Neuronal stem cell (in vitro differentiated cells): ENCODE data around the gene GATAD1.
"Not testable (repeated sequence)": the region's sequence is repeated elsewhere in the genome, so short reads cannot be mapped to it uniquely, and the experiment has no call there.

Source experiments
- DNase-seq: peaks from one replicate; pipeline ENCODE4 v3.0.0-alpha.2; 2013; ENCODE audit warnings: low spot score
- H2AFZ ChIP-seq: one replicate; pipeline ENCODE4 v1.6.1; 2013; ENCODE audit warnings: mild to moderate bottlenecking, low read length, inconsistent platforms
- H2AK5ac ChIP-seq: 2 replicates; pipeline ENCODE4 v1.6.1; 2013; ENCODE audit warnings: low read depth, mild to moderate bottlenecking, inconsistent platforms, low read length, moderate library complexity, mixed read lengths
- H2BK120ac ChIP-seq: 2 replicates; pipeline ENCODE4 v1.6.1; 2013; ENCODE audit warnings: low read depth, mild to moderate bottlenecking, inconsistent platforms, low read length, moderate library complexity, mixed read lengths
- H2BK12ac ChIP-seq: one replicate; pipeline ENCODE4 v1.6.1; 2013; ENCODE audit warnings: low read length, inconsistent platforms
- H2BK15ac ChIP-seq: 2 replicates; pipeline ENCODE4 v1.6.1; 2013; ENCODE audit warnings: mild to moderate bottlenecking, low read length, inconsistent platforms, mixed read lengths
- H2BK5ac ChIP-seq: one replicate; pipeline ENCODE4 v1.6.1; 2013; ENCODE audit warnings: inconsistent platforms, mild to moderate bottlenecking, low read length, moderate library complexity
- H3K14ac ChIP-seq: one replicate; pipeline ENCODE4 v1.6.1; 2013; ENCODE audit warnings: low read length, inconsistent platforms
- H3K18ac ChIP-seq: 2 replicates; pipeline ENCODE4 v1.6.1; 2013; ENCODE audit warnings: low read length, inconsistent platforms
- H3K23ac ChIP-seq: 2 replicates; pipeline ENCODE4 v1.6.1; 2013; ENCODE audit warnings: low read depth, mild to moderate bottlenecking, mixed read lengths, low read length, inconsistent platforms; ENCODE audit not compliant: poor library complexity
- H3K27ac ChIP-seq: replicated peaks from 3 replicates; pipeline ENCODE4 v1.5.1; 2013; ENCODE audit warnings: low read length, inconsistent platforms
- H3K27me3 ChIP-seq, 3 experiments: 2 replicates each; pipeline ENCODE4 v1.6.1; 2013; ENCODE audit warnings: low read length in 3 of 3, mild to moderate bottlenecking in 2 of 3, inconsistent platforms in 1 of 3, low read depth in 1 of 3, mixed read lengths in 1 of 3, moderate library complexity in 1 of 3; ENCODE audit not compliant: control insufficient read depth in 3 of 3, insufficient read depth in 3 of 3
- H3K36me3 ChIP-seq, 2 donors: replicated peaks in 1 of 2; 2 replicates each; pipeline ENCODE4 v1.6.1; 2013; ENCODE audit warnings: low read length in 2 of 2; ENCODE audit not compliant: control insufficient read depth in 2 of 2, insufficient read depth in 2 of 2
- H3K4ac ChIP-seq: 2 replicates; pipeline ENCODE4 v1.6.1; 2013; ENCODE audit warnings: inconsistent platforms, mild to moderate bottlenecking, low read length, moderate library complexity
- H3K4me1 ChIP-seq, 2 donors: 1 replicate in 1 of 2; 2 replicates in 1 of 2; pipeline ENCODE4 v1.6.1; 2013; ENCODE audit warnings: low read length in 2 of 2, low read depth in 1 of 2; ENCODE audit not compliant: control insufficient read depth in 2 of 2, insufficient read depth in 1 of 2
- H3K4me2 ChIP-seq: one replicate; pipeline ENCODE4 v1.6.1; 2013; ENCODE audit warnings: mild to moderate bottlenecking, low read length, inconsistent platforms; ENCODE audit not compliant: insufficient read depth, poor library complexity, severe bottlenecking
- H3K4me3 ChIP-seq, 2 donors: 2 replicates each; pipeline ENCODE4 v1.5.1; 2013; ENCODE audit warnings: low read length in 2 of 2, mild to moderate bottlenecking in 2 of 2, inconsistent platforms in 1 of 2, moderate library complexity in 1 of 2
- H3K79me1 ChIP-seq: one replicate; pipeline ENCODE4 v1.6.1; 2013; ENCODE audit warnings: low read depth, mild to moderate bottlenecking, inconsistent platforms, low read length, moderate library complexity
- H3K9ac ChIP-seq: one replicate; pipeline ENCODE4 v1.6.1; 2013; ENCODE audit warnings: mild to moderate bottlenecking, low read depth, low read length, inconsistent platforms; ENCODE audit not compliant: poor library complexity
- H3K9me3 ChIP-seq, 2 donors: replicated peaks in 1 of 2; 2 replicates each; pipeline versions ENCODE3 to v1.6.1; 2013; ENCODE audit warnings: low read length in 2 of 2, mild to moderate bottlenecking in 2 of 2, inconsistent platforms in 1 of 2, low read depth in 1 of 2, mixed read lengths in 1 of 2, moderate library complexity in 1 of 2; ENCODE audit not compliant: control insufficient read depth in 2 of 2, insufficient read depth in 1 of 2
- H4K8ac ChIP-seq: one replicate; pipeline ENCODE4 v1.6.1; 2013; ENCODE audit warnings: low read depth, mild to moderate bottlenecking, inconsistent platforms, low read length, moderate library complexity
- H4K91ac ChIP-seq: one replicate; pipeline ENCODE4 v1.6.1; 2013; ENCODE audit warnings: low read length, low read depth, mild to moderate bottlenecking, inconsistent platforms; ENCODE audit not compliant: poor library complexity
- WGBS, 2 donors: extraction: QIAGEN DNeasy Blood & Tissue Kit; methylation state at CpG; one replicate each; pipeline ENCODE4 v1.1.7; 2013; ENCODE audit warnings: missing lambda C conversion rate in 2 of 2, mixed read lengths in 1 of 2; ENCODE audit not compliant: insufficient read length in 2 of 2, insufficient replicate concordance in 1 of 2; ENCODE audit errors: extremely low coverage in 2 of 2; 5-methylcytosine and 5-hydroxymethylcytosine counted together

GATAD1 gene

DNA sequence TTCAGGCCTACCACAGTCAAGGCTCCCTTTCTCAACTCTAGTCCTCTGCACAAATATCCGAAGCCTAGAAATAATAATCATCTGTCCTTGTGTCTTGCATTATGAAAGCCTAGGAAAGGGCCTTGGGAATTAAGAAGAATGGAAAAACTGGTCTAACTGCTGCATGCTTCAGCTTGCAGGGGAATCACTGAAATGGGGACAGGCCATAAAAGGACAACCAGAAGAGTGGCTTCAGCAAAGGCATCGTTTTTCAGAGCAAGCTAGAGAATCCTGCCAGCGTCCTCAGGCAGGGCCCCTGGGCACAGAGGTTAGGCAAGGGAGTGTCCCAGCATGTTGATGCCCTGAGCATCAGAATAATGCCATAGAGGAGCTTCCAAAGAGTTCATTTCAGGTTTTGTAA lies 17.2 kb downstream of the GATAD1 start:
- H3K23ac ChIP-seq: no peak overlapping the region
- no peak overlapping the region for H2BK15ac ChIP-seq
- no peak for DNase-seq
- no peaks in the 10 kb centered on the region for H3K4me1 ChIP-seq
- no peak overlapping the region for H3K9ac ChIP-seq
- WGBS, 2 donors: no CpG with 5 or more reads among the region's 3 CpGs
- no peaks in the 10 kb centered on the region for H3K79me1 ChIP-seq
- H2BK120ac ChIP-seq: no peak overlapping the region
- no peak overlapping the region for H3K14ac ChIP-seq
- H3K27ac ChIP-seq: no peak overlapping the region
- no peak overlapping the region for H2BK12ac ChIP-seq
- no peak overlapping the region for H4K91ac ChIP-seq
- H3K18ac ChIP-seq: no peak overlapping the region
- H3K4me2 ChIP-seq: no peak overlapping the region
- H3K9me3 ChIP-seq: peaks cover 0 to 2% of the 10 kb centered on the region in 2 donors
- no peaks in the 10 kb centered on the region for H3K27me3 ChIP-seq
- H2AFZ ChIP-seq: no peak overlapping the region
- no peak overlapping the region for H2AK5ac ChIP-seq
- H2BK5ac ChIP-seq: no peak overlapping the region
- H3K4me3 ChIP-seq: no peak overlapping the region
- H3K36me3 ChIP-seq: no peaks in the 10 kb centered on the region
- no peak overlapping the region for H3K4ac ChIP-seq
- no peak overlapping the region for H4K8ac ChIP-seq

DNA sequence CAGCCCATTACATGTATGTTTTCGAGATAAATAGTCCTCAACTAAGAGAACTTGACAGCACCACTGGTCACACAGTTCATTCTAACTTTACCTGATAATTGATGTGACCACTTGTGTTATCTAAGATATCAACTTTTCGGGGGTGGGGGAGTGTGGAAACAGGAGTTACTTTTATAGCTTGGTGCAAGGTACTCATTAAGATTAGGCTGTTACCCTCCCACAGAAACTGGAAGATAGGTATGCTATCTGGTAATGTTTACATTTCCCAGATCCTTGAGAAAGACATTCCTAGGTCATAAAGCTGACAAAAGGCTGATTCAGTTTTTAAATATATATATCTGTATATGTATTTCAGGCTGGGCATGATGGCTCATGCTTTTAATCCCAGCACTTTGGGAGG lies 19.4 kb downstream of the GATAD1 start:
- no peak overlapping the region for H3K23ac ChIP-seq
- H3K18ac ChIP-seq: no peak overlapping the region
- H3K4me3 ChIP-seq: no peak overlapping the region
- no peaks in the 10 kb centered on the region for H3K36me3 ChIP-seq
- no peak for DNase-seq
- H2AK5ac ChIP-seq: no peak overlapping the region
- no peak overlapping the region for H2BK120ac ChIP-seq
- no peak overlapping the region for H2BK12ac ChIP-seq
- no CpG with 5 or more reads among the region's 2 CpGs for WGBS, 2 donors
- no peaks in the 10 kb centered on the region for H3K79me1 ChIP-seq
- no peak overlapping the region for H2BK15ac ChIP-seq
- H2BK5ac ChIP-seq: no peak overlapping the region
- no peak overlapping the region for H3K9ac ChIP-seq
- H3K27me3 ChIP-seq: no peaks in the 10 kb centered on the region
- H2AFZ ChIP-seq: no peak overlapping the region
- H3K4me1 ChIP-seq: no peaks in the 10 kb centered on the region
- H3K14ac ChIP-seq: no peak overlapping the region
- H4K8ac ChIP-seq: no peak overlapping the region
- H4K91ac ChIP-seq: no peak overlapping the region
- H3K9me3 ChIP-seq: peaks cover 0 to 2% of the 10 kb centered on the region in 2 donors
- no peak overlapping the region for H3K4me2 ChIP-seq
- no peak overlapping the region for H3K4ac ChIP-seq
- H3K27ac ChIP-seq: no peak overlapping the region

DNA sequence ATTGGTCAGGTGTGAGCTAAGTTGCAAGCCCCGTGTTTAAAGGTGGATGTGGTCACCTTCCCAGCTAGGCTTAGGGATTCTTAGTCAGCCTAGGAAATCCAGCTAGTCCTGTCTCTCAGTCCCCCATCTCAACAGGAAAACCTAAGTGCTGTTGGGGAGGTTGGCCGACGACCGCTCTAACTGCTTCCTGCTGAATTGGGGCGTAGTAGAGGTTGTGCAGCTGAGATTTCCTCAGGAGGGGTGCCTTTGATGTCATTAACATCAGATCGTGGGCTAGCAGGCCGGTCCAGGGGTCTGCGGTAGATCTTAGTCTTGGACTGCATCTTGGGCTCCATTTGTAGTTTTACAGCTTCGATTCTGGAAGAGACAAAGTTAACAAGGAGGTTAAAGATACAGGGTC lies 21.3 kb downstream of the GATAD1 start:
- not testable (repeated sequence) for DNase-seq, H3K79me1 ChIP-seq, H3K9me3 ChIP-seq, H3K4me3 ChIP-seq, H2BK5ac ChIP-seq, H2BK12ac ChIP-seq, H3K4me2 ChIP-seq, H2BK15ac ChIP-seq, H3K14ac ChIP-seq, H3K4ac ChIP-seq, H3K27ac ChIP-seq, H3K4me1 ChIP-seq, H2AK5ac ChIP-seq, H2BK120ac ChIP-seq, H3K27me3 ChIP-seq, H4K91ac ChIP-seq, H3K36me3 ChIP-seq, H3K23ac ChIP-seq, H4K8ac ChIP-seq, H3K18ac ChIP-seq, H3K9ac ChIP-seq, H2AFZ ChIP-seq
- WGBS, 2 donors: no CpG with 5 or more reads among the region's 9 CpGs

DNA sequence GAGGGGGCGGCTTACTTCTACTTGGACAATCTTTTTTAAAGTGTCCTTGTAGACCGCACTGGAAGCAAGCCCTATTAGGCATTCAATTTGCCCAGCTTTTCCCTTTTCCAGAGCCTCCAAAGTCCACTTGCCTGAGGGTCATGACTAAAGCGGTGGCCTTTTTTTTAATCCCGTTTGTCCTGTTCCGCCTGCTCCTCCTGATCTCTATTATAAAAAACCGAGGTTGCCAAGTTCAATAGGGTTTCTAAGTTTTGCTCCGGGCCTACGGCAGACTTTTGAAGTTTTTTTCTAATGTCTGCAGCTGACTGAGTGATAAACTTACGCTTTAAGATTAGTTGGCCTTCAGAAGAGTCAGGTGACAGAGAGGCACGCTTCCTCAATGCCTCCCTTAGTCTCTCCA lies 26.7 kb downstream of the GATAD1 start:
- not testable (repeated sequence) for H3K23ac ChIP-seq

More for the DNA sequence above, 26.7 kb downstream of the GATAD1 start:
- not testable (repeated sequence) for H2BK5ac ChIP-seq, H4K91ac ChIP-seq, DNase-seq, H2BK12ac ChIP-seq, H2BK15ac ChIP-seq, H2AFZ ChIP-seq, H3K9me3 ChIP-seq, H3K4me3 ChIP-seq, H3K4ac ChIP-seq, H3K4me2 ChIP-seq, H3K79me1 ChIP-seq, H3K9ac ChIP-seq, H2AK5ac ChIP-seq, H3K27ac ChIP-seq, H3K18ac ChIP-seq, H2BK120ac ChIP-seq, H3K14ac ChIP-seq, H3K4me1 ChIP-seq, H3K36me3 ChIP-seq, H3K27me3 ChIP-seq, H4K8ac ChIP-seq
- WGBS, 2 donors: no CpG with 5 or more reads among the region's 10 CpGs
